ENCODE results near the gene UQCC2.

Gene UQCC2

GRCh38 chr6:33748841-33749240 is 37.3 kb upstream of the UQCC2 start:
- no peak for DNase-seq (ENCODE audit: low read depth)
- H3K4me3 ChIP-seq (ENCODE audit: low read depth, low read length): no peak overlapping the region
- TF ChIP-seq CTCF (conservative IDR thresholded peaks at IDR 0.05; ENCODE audit: low read depth, low read length): no peak

- H3K4me3 ChIP-seq (ENCODE audit: low read depth, low read length): no peak overlapping the region
- DNase-seq (ENCODE audit: low read depth): no peak
- no peak for TF ChIP-seq CTCF (conservative IDR thresholded peaks at IDR 0.05; ENCODE audit: low read depth, low read length)
These were observed 36.3 kb upstream of the UQCC2 start for GRCh38 chr6:33747823-33748222.

GRCh38 chr6:33746651-33747100 is 35.2 kb upstream of the UQCC2 start, which contains the start of gene IP6K3:
Gene IP6K3 (minus strand): TSS chr6:33746905. CDS start chr6:33735476, 11,429 bp downstream.
- no peak for DNase-seq (ENCODE audit: low read depth)
- TF ChIP-seq CTCF (conservative IDR thresholded peaks at IDR 0.05; ENCODE audit: low read depth, low read length): no peak
- H3K4me3 ChIP-seq (ENCODE audit: low read depth, low read length): no peak within 1 kb of the TSS

GRCh38 chr6:33746036-33746600 is 34.6 kb upstream of the UQCC2 start:
- H3K4me3 ChIP-seq (ENCODE audit: low read depth, low read length): no peak overlapping the region
- DNase-seq (ENCODE audit: low read depth): peak; percentile 76
- no peak for TF ChIP-seq CTCF (conservative IDR thresholded peaks at IDR 0.05; ENCODE audit: low read depth, low read length)

GRCh38 chr6:33745548-33745947 is 34.0 kb upstream of the UQCC2 start:
- DNase-seq (ENCODE audit: low read depth): peak; percentile 62
- no peak overlapping the region for H3K4me3 ChIP-seq (ENCODE audit: low read depth, low read length)
- TF ChIP-seq CTCF (conservative IDR thresholded peaks at IDR 0.05; ENCODE audit: low read depth, low read length): no peak

GRCh38 chr6:33744895-33745546 is 33.5 kb upstream of the UQCC2 start:
- DNase-seq (ENCODE audit: low read depth): peak; percentile 16
- TF ChIP-seq CTCF (conservative IDR thresholded peaks at IDR 0.05; ENCODE audit: low read depth, low read length): no peak
- H3K4me3 ChIP-seq (ENCODE audit: low read depth, low read length): no peak overlapping the region
